Esophagus squamous epithelium (tissue), 5 donors: ENCODE measurements around the gene COL1A1. TPM values are rescaled to one million over a fixed set of nuclear protein-coding genes. Genes with fewer than 3 reads are reported as not detected.
A peak's percentile ranks its signal among the peaks of the same experiment; 100 is the strongest.

ENCODE experiments used
- DNase-seq: peaks from one replicate; lab custom pipeline; 2025; lab: John Stamatoyannopoulos, UW
- H3K27ac ChIP-seq, 4 donors: fragments of 200-600 bp; sonication (generic); one replicate each; pipeline ENCODE4 v1.5.1; 2016 to 2019; ENCODE audit warnings: mild to moderate bottlenecking in 1 of 4
- H3K27me3 ChIP-seq, 4 donors: fragments of 200-600 bp; sonication (generic); 1 replicate in 3 of 4; 2 replicates in 1 of 4; pipeline versions ENCODE4 v1.5.1 to v1.6.0; 2017 to 2021; ENCODE audit warnings: antibody characterized with exemption in 1 of 4
- H3K36me3 ChIP-seq, 3 donors: fragments of 200-600 bp; sonication (generic); one replicate each; pipeline ENCODE4 v1.5.1; 2016 to 2019
- H3K4me1 ChIP-seq, 3 donors: fragments of 200-600 bp; sonication (generic); one replicate each; pipeline ENCODE4 v1.5.1; 2017 to 2019
- H3K4me3 ChIP-seq, 4 donors: fragments of 200-600 bp; sonication (generic); 1 replicate in 3 of 4; 2 replicates in 1 of 4; pipeline ENCODE4 v1.5.1; 2016 to 2019; ENCODE audit warnings: mild to moderate bottlenecking in 2 of 4, moderate library complexity in 1 of 4
- H3K9me3 ChIP-seq, 3 donors: fragments of 200-600 bp; sonication (generic); one replicate each; pipeline ENCODE4 v1.5.1; 2016 to 2019
- CTCF ChIP-seq, 6 experiments: fragments of 450-650 bp in 4 of 6; fragments of 200-600 bp in 2 of 6; sonication (generic) in 2 of 6; IDR thresholded peaks; one replicate each; pipeline ENCODE4 v1.5.1; 2016 to 2019; ENCODE audit warnings: antibody characterized with exemption in 6 of 6, mild to moderate bottlenecking in 4 of 6, moderate library complexity in 4 of 6
- POLR2A ChIP-seq, 4 donors: fragments of 450-650 bp; IDR thresholded peaks; one replicate each; pipeline ENCODE4 v1.6.1; 2017; ENCODE audit warnings: antibody characterized with exemption in 4 of 4, mild to moderate bottlenecking in 4 of 4, moderate library complexity in 3 of 4
- WGBS, 2 donors: methylation state at CpG; one replicate each; pipeline ENCODE4 v1.1.5; 2018; 5-methylcytosine and 5-hydroxymethylcytosine counted together
- intact Hi-C: fragments of 100-400 bp; cut with DNase I; formaldehyde crosslinking; loops from one replicate; pipeline ENCODE4 v1.15.0; 2022
- total RNA-seq, 4 donors: library from RNA; depleted of rRNA; stranded (reverse); fragments of >200 nt; gene quantifications; one replicate each; pipeline ENCODE4 v1.1.0, GENCODE V29; 2016
- donor health status: DM: yes; HTN: yes; CAD: no.

The COL1A1 gene
- total RNA-seq, 4 donors from 2014 or later: 12.4 to 20.8 (median 19.7) TPM

GRCh38 chr17:50181591-50182560 lies 19.6 kb downstream of the COL1A1 start:
- Histone ChIP-seq H3K9me3 (no peaks in the 10 kb centered on the region), H3K27ac (peak overlapping the region in 1 of 4 donors; percentile 80), H3K36me3 (peaks cover 0 to 15% (median 0%) of the 10 kb centered on the region in 3 donors), H3K4me3 (no peak overlapping the region), H3K4me1 (peaks cover 29 to 58% (median 41%) of the 10 kb centered on the region in 3 donors), H3K27me3 (no peaks in the 10 kb centered on the region)
- WGBS, 2 donors: 59 to 71% methylated on average over 10 to 12 of the region's 12 CpGs
- DNase-seq: no peak
- intact Hi-C loops: no loop called here
- no peak for TF ChIP-seq CTCF (IDR thresholded peaks at IDR 0.05)
- no peak for TF ChIP-seq POLR2A (IDR thresholded peaks at IDR 0.05)

GRCh38 chr17:50181144-50181543 lies 20.3 kb downstream of the COL1A1 start:
- intact Hi-C loops: no loop called here
- WGBS, 2 donors: 84 to 90% methylated on average over 6 to 11 of the region's 13 CpGs
- Histone ChIP-seq H3K36me3 (peaks cover 0 to 8% (median 0%) of the 10 kb centered on the region in 3 donors), H3K4me1 (peaks cover 30 to 64% (median 43%) of the 10 kb centered on the region in 3 donors), H3K27me3 (no peaks in the 10 kb centered on the region), H3K9me3 (no peaks in the 10 kb centered on the region), H3K4me3 (no peak overlapping the region), H3K27ac (no peak overlapping the region)
- TF ChIP-seq POLR2A (IDR thresholded peaks at IDR 0.05) (no peak), CTCF (IDR thresholded peaks at IDR 0.05) (no peak)
- no peak for DNase-seq

GRCh38 chr17:50180620-50181019 lies 20.8 kb downstream of the COL1A1 start:
- Histone ChIP-seq H3K36me3 (peaks cover 0 to 3% (median 0%) of the 10 kb centered on the region in 3 donors), H3K9me3 (no peaks in the 10 kb centered on the region), H3K27ac (no peak overlapping the region), H3K27me3 (no peaks in the 10 kb centered on the region), H3K4me3 (no peak overlapping the region), H3K4me1 (peaks cover 30 to 68% (median 43%) of the 10 kb centered on the region in 3 donors)
- 0 to 100% methylated on average over 1 to 2 of the region's 12 CpGs for WGBS, 2 donors
- TF ChIP-seq CTCF (IDR thresholded peaks at IDR 0.05) (no peak), POLR2A (IDR thresholded peaks at IDR 0.05) (no peak)
- DNase-seq: no peak
- intact Hi-C loops: no loop called here

- no peaks in the 10 kb centered on the region for H3K36me3 ChIP-seq
- TF ChIP-seq POLR2A (IDR thresholded peaks at IDR 0.05) (no peak), CTCF (IDR thresholded peaks at IDR 0.05) (no peak)
- no peak for DNase-seq
- 90 to 99% methylated on average over 4 of the region's 4 CpGs for WGBS, 2 donors
- H3K4me1 ChIP-seq: peaks cover 30 to 68% (median 43%) of the 10 kb centered on the region in 3 donors
- H3K27ac ChIP-seq: no peak overlapping the region
- no peak overlapping the region for H3K4me3 ChIP-seq
- intact Hi-C loops: no loop called here
- H3K9me3 ChIP-seq: no peaks in the 10 kb centered on the region
- H3K27me3 ChIP-seq: no peaks in the 10 kb centered on the region
These were observed 21.3 kb downstream of the COL1A1 start for GRCh38 chr17:50180111-50180510.
